Measurements from ENCODE around the gene ATP8A2.

Gene ATP8A2

GRCh38 chr13:25847145-25847544, 475.4 kb downstream of the ATP8A2 start:
- H3K27ac ChIP-seq = no peak overlapping the region
- no peak overlapping the region for H3K4me3 ChIP-seq (ENCODE audit: low read depth in 1 of 2, low read length in 1 of 2)
- H3K4me1 ChIP-seq (ENCODE audit: control insufficient read depth in 1 of 2, insufficient read depth in 1 of 2, low read depth in 1 of 2, low read length in 1 of 2) = no peaks in the 10 kb centered on the region
- no peaks in the 10 kb centered on the region for H3K9me3 ChIP-seq
- TF ChIP-seq CTCF (IDR thresholded peaks at IDR 0.05) = no peak
- no peaks in the 10 kb centered on the region for H3K36me3 ChIP-seq
- no peaks in the 10 kb centered on the region for H3K27me3 ChIP-seq

GRCh38 chr13:25847635-25848626, 476.2 kb downstream of the ATP8A2 start:
- Histone ChIP-seq H3K9me3 (no peaks in the 10 kb centered on the region), H3K27me3 (no peaks in the 10 kb centered on the region), H3K27ac (no peak overlapping the region), H3K4me3 (ENCODE audit: low read depth in 1 of 2, low read length in 1 of 2) (no peak overlapping the region), H3K36me3 (no peaks in the 10 kb centered on the region), H3K4me1 (ENCODE audit: control insufficient read depth in 1 of 2, insufficient read depth in 1 of 2, low read depth in 1 of 2, low read length in 1 of 2) (no peaks in the 10 kb centered on the region)
- no peak for TF ChIP-seq CTCF (IDR thresholded peaks at IDR 0.05)

GRCh38 chr13:25848812-25849745, 477.3 kb downstream of the ATP8A2 start:
- no peaks in the 10 kb centered on the region for H3K9me3 ChIP-seq
- H3K36me3 ChIP-seq = no peaks in the 10 kb centered on the region
- H3K27me3 ChIP-seq = no peaks in the 10 kb centered on the region
- H3K4me1 ChIP-seq (ENCODE audit: control insufficient read depth in 1 of 2, insufficient read depth in 1 of 2, low read depth in 1 of 2, low read length in 1 of 2) = no peaks in the 10 kb centered on the region
- H3K4me3 ChIP-seq (ENCODE audit: low read depth in 1 of 2, low read length in 1 of 2) = no peak overlapping the region
- H3K27ac ChIP-seq = no peak overlapping the region
- TF ChIP-seq CTCF (IDR thresholded peaks at IDR 0.05) = no peak

- no peak for TF ChIP-seq CTCF (IDR thresholded peaks at IDR 0.05)
- H3K9me3 ChIP-seq = no peaks in the 10 kb centered on the region
- no peaks in the 10 kb centered on the region for H3K27me3 ChIP-seq
- H3K27ac ChIP-seq = no peak overlapping the region
- H3K4me3 ChIP-seq (ENCODE audit: low read depth in 1 of 2, low read length in 1 of 2) = no peak overlapping the region
- H3K36me3 ChIP-seq = no peaks in the 10 kb centered on the region
- no peaks in the 10 kb centered on the region for H3K4me1 ChIP-seq (ENCODE audit: control insufficient read depth in 1 of 2, insufficient read depth in 1 of 2, low read depth in 1 of 2, low read length in 1 of 2)
Observed at GRCh38 chr13:25857830-25858229, 486.1 kb downstream of the ATP8A2 start.

GRCh38 chr13:25859528-25859927, 487.8 kb downstream of the ATP8A2 start:
- Histone ChIP-seq H3K4me3 (ENCODE audit: low read depth in 1 of 2, low read length in 1 of 2) (no peak overlapping the region), H3K27ac (no peak overlapping the region), H3K27me3 (no peaks in the 10 kb centered on the region), H3K9me3 (no peaks in the 10 kb centered on the region), H3K4me1 (ENCODE audit: control insufficient read depth in 1 of 2, insufficient read depth in 1 of 2, low read depth in 1 of 2, low read length in 1 of 2) (no peaks in the 10 kb centered on the region), H3K36me3 (no peaks in the 10 kb centered on the region)
- no peak for TF ChIP-seq CTCF (IDR thresholded peaks at IDR 0.05)

Data from neutrophil (primary cell).